Right ventricle myocardium superior (tissue), 1 donor: ENCODE measurements around the gene DDOST. TPM values are rescaled to one million over a fixed set of nuclear protein-coding genes. Genes with fewer than 3 reads are reported as not detected.
"Not testable (repeated sequence)": the region's sequence is repeated elsewhere in the genome, so short reads cannot be mapped to it uniquely, and the experiment has no call there.

Experiments
- ATAC-seq: fragments of 200-7000 bp; cut with Tn5 transposase; one replicate; pipeline ENCODE4 v1.9.1; 2020; ENCODE audit warnings: mild to moderate bottlenecking; ENCODE audit not compliant: poor library complexity
- DNase-seq: peaks from one replicate; pipeline ENCODE4 v3.0.0-alpha.2; 2020
- intact Hi-C: fragments of 100-400 bp; cut with DNase I; formaldehyde crosslinking; loops from one replicate; pipeline ENCODE4 v1.11.2; 2022
- total RNA-seq: library from RNA; stranded (reverse); fragmentation: NEBNext Ultra II Directional; extraction: Animal tissue kit (Norgen Biotek cat#: 25700); gene quantifications from one replicate; pipeline ENCODE4 v1.2.1, GENCODE V29; 2021
- donor health status: DM: no; HTN: yes; CAD: no; lungs with severe emphysema.

DDOST gene
- total RNA-seq, 1 donor from 2014 or later = 130 TPM

GRCh38 chr1:20610970-20611369, 50.2 kb downstream of the DDOST start:
- no peak for ATAC-seq
- DNase-seq = no peak
- intact Hi-C loops = no loop called here

DNA sequence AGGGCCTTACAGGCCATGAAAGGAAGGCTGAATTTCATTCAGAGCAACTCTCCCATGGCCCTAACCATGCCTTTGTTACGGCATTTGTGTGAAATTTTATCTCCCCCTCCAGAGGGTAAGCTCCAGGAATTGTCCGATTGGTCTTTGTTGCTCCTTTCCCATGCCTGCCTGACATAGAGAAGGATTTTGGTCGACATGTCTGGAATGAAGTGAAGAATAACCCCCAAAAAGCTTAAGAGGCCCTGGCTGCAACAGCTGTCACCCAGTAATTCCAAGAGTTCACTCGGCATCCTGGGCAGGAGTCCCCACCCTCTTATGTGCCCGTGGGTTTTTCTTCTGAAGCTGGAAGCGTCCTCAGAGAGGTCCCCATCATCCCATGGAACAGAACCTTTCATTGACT, 51.6 kb downstream of the DDOST start:
- DNase-seq (no peak), ATAC-seq (no peak)
- intact Hi-C loops = no loop called here

- ATAC-seq, DNase-seq, intact Hi-C loops: not testable (repeated sequence)
These were observed 54.2 kb downstream of the DDOST start for GRCh38 chr1:20606801-20607570.

- ATAC-seq (no peak), DNase-seq (no peak)
- intact Hi-C loops = no loop called here
These were observed 56.5 kb downstream of the DDOST start for GRCh38 chr1:20604678-20605077.

DNA sequence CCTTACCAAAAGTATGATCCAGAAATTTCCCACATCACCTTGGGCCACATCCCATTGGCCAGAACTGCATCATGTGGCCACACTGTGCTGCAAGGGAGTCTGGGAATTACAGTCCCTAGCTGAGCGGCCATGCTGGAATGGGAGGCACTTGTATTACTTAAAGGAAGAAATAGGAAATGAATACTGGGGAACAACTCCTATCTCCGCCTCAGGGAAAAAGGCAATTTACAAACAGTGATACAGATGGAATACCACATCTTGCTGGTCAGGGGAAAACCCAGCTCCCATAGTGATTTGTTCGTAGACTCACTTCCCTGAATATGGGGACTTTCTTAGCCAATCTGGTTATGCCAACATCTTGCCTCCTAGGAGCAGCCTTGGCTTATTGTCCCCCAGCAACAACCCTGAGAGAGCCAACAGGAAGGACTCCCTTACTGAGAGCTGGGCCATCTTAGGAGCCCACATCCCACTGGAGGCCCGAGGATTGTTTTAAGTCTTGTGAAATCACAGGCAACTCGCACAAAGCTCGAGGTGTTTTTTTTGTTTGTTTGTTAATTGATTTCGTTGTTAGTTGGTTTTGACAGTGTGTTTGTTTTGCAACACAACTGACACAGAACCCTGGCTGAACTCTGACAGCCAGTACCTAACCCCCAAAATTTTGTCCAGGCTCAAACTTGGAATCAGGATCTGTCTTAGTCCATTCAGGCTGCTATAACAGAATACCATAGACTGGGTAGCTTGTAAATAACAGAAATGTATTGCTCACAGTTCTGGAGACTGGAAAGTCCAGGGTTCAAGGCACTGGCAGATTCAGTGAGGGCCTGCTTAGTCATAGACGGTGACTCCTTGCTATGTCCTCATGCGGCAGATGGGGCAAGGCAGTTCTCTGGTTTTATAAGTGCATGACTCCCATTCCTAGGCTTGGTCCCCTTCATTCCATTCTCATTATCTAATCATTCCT, 57.4 kb downstream of the DDOST start:
- intact Hi-C loops = no loop called here
- DNase-seq (no peak), ATAC-seq (no peak)

DNA sequence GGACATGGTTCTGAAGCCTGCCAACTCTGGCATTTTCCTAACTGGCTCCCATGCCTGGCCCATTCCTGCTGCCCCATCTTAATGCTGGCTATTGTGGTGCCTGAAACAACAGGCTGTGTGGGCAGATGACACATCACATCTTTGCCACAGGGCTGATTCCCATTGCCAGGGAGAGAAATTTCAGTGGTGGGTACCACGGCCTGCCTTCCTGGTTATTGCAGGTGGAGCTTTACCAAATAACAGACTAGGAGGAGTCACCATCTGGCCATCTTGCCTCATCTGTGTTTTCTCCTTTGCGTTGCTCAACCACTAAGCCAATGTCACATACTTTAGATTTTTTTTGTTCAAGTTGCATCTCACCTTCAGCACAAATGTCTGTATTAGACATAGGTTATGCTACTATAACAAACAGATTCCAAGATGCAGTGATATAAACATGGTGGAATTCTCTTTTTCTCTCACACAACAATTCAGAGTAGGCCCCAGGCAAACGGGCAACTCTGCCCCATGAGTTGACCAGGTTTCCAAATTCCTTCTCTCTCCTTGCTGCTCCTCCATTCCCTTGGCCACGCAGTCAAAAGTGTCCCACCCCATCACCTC, 58.2 kb downstream of the DDOST start:
- ATAC-seq = no peak
- no peak for DNase-seq
- intact Hi-C loops = no loop called here

Other genes with a start within 250 kb of the DDOST start
- 10.0 TPM for gene CAMK2N1, start 175.2 kb downstream of the DDOST start, total RNA-seq
- gene MUL1, start 153.2 kb downstream of the DDOST start, total RNA-seq = 42.1 TPM
- 3.0 TPM for gene FAM43B, start 108.8 kb downstream of the DDOST start, total RNA-seq
- 3.5 TPM for gene CDA, start 72.3 kb downstream of the DDOST start, total RNA-seq
- 288 TPM for gene PINK1, start 27.9 kb downstream of the DDOST start, total RNA-seq
- gene KIF17, start 56.6 kb upstream of the DDOST start, total RNA-seq = 5.2 TPM
- not detected for gene SH2D5, start 71.3 kb upstream of the DDOST start, total RNA-seq
- gene HP1BP3, start 125.9 kb upstream of the DDOST start, total RNA-seq = 118 TPM